Esophagus muscularis mucosa (tissue), 4 donors: ENCODE measurements around the gene NQO1. TPM values are rescaled to one million over a fixed set of nuclear protein-coding genes. Genes with fewer than 3 reads are reported as not detected.

Experiments used
- DNase-seq: peaks from one replicate; pipeline ENCODE4 v3.0.0-alpha.2; 2017; ENCODE audit errors: extremely low spot score
- H3K27ac ChIP-seq, 4 donors: fragments of 200-600 bp; sonication (generic); replicated peaks in 1 of 4; 1 replicate in 3 of 4; 2 replicates in 1 of 4; pipeline ENCODE4 v1.5.1; 2016 to 2019; ENCODE audit warnings: mild to moderate bottlenecking in 1 of 4
- H3K27me3 ChIP-seq, 4 donors: fragments of 200-600 bp; sonication (generic); one replicate each; pipeline versions ENCODE4 v1.5.1 to v1.6.0; 2016 to 2019
- H3K36me3 ChIP-seq, 4 donors: fragments of 200-600 bp; sonication (generic); one replicate each; pipeline ENCODE4 v1.5.1; 2016 to 2019
- H3K4me1 ChIP-seq, 4 donors: fragments of 200-600 bp; sonication (generic); one replicate each; pipeline ENCODE4 v1.5.1; 2016 to 2019
- H3K4me3 ChIP-seq, 4 donors: fragments of 200-600 bp; sonication (generic); 1 replicate in 2 of 4; 2 replicates in 2 of 4; pipeline ENCODE4 v1.5.1; 2016 to 2019; ENCODE audit warnings: mild to moderate bottlenecking in 4 of 4, moderate library complexity in 1 of 4
- H3K9me3 ChIP-seq, 4 donors: fragments of 200-600 bp; sonication (generic); 1 replicate in 3 of 4; 2 replicates in 1 of 4; pipeline ENCODE4 v1.5.1; 2016 to 2019
- CTCF ChIP-seq, 3 experiments: fragments of 200-600 bp in 2 of 3; fragments of 450-650 bp in 1 of 3; sonication (generic) in 2 of 3; IDR thresholded peaks; one replicate each; pipeline ENCODE4 v1.5.1; 2017 to 2019; ENCODE audit warnings: antibody characterized with exemption in 3 of 3, mild to moderate bottlenecking in 2 of 3, moderate library complexity in 1 of 3
- EP300 ChIP-seq: sonication (generic); formaldehyde crosslinking; IDR thresholded peaks from one replicate; pipeline ENCODE4 v1.6.1; 2017; ENCODE audit warnings: antibody characterized with exemption
- POLR2A ChIP-seq: fragments of 450-650 bp; IDR thresholded peaks from one replicate; pipeline ENCODE4 v1.6.1; 2017; ENCODE audit warnings: antibody characterized with exemption, moderate library complexity, mild to moderate bottlenecking, low read depth
- POLR2AphosphoS5 ChIP-seq, 2 donors: sonication (generic); formaldehyde crosslinking; IDR thresholded peaks; one replicate each; pipeline ENCODE4 v1.6.1; 2017; ENCODE audit warnings: antibody characterized with exemption in 2 of 2
- WGBS: methylation state at CpG from one replicate; pipeline ENCODE4 v1.1.5; 2018; 5-methylcytosine and 5-hydroxymethylcytosine counted together
- intact Hi-C: fragments of 100-400 bp; cut with DNase I; formaldehyde crosslinking; loops from one replicate; pipeline ENCODE4 v1.15.1; 2023
- total RNA-seq, 4 donors: library from RNA; depleted of rRNA; stranded (reverse); fragments of >200 nt; gene quantifications; one replicate each; pipeline versions ENCODE4 v1.1.0 to v1.2.1, GENCODE V29; 2016

Gene NQO1
- total RNA-seq, 4 donors from 2014 or later, result 54.5 to 114 (median 96.3) TPM

GRCh38 chr16:69669577-69669976, 56.8 kb downstream of the NQO1 start:
- intact Hi-C loops, result no loop called here
- H3K9me3 ChIP-seq, result no peaks in the 10 kb centered on the region
- H3K36me3 ChIP-seq, result peaks cover 14 to 61% (median 43%) of the 10 kb centered on the region in 4 donors
- WGBS, result 90% methylated on average over 1 of the region's 1 CpG
- DNase-seq, result no peak
- TF ChIP-seq CTCF (IDR thresholded peaks at IDR 0.05) (no peak), EP300 (no peak), POLR2AphosphoS5 (IDR thresholded peaks at IDR 0.05) (no peak), POLR2A (no peak)
- peaks cover 0 to 14% (median 9%) of the 10 kb centered on the region in 4 donors for H3K4me1 ChIP-seq
- no peak overlapping the region for H3K4me3 ChIP-seq
- H3K27ac ChIP-seq, result no peak overlapping the region
- no peaks in the 10 kb centered on the region for H3K27me3 ChIP-seq

- no peak for DNase-seq
- no peak for TF ChIP-seq EP300
- TF ChIP-seq POLR2AphosphoS5 (IDR thresholded peaks at IDR 0.05), result no peak
- peaks cover 32 to 53% (median 40%) of the 10 kb centered on the region in 4 donors for H3K36me3 ChIP-seq
Measured at GRCh38 chr16:69663846-69664245, 62.5 kb downstream of the NQO1 start.

GRCh38 chr16:69662901-69663300, 63.5 kb downstream of the NQO1 start:
- Histone ChIP-seq H3K27ac (no peak overlapping the region), H3K9me3 (no peaks in the 10 kb centered on the region), H3K36me3 (peaks cover 29 to 55% (median 44%) of the 10 kb centered on the region in 4 donors), H3K4me3 (no peak overlapping the region), H3K27me3 (no peaks in the 10 kb centered on the region), H3K4me1 (no peaks in the 10 kb centered on the region)
- no peak for DNase-seq
- no peak for TF ChIP-seq CTCF (IDR thresholded peaks at IDR 0.05)
- no peak for TF ChIP-seq EP300
- no peak for TF ChIP-seq POLR2A
- no peak for TF ChIP-seq POLR2AphosphoS5 (IDR thresholded peaks at IDR 0.05)
- 81% methylated on average over 1 of the region's 1 CpG for WGBS
- intact Hi-C loops, result no loop called here

More at GRCh38 chr16:69663846-69664245, 62.5 kb downstream of the NQO1 start:
- H3K9me3 ChIP-seq, result no peaks in the 10 kb centered on the region
- H3K27me3 ChIP-seq, result no peaks in the 10 kb centered on the region
- H3K4me1 ChIP-seq, result no peaks in the 10 kb centered on the region
- H3K27ac ChIP-seq, result no peak overlapping the region
- no peak overlapping the region for H3K4me3 ChIP-seq
- intact Hi-C loops, result no loop called here

- WGBS, result 96% methylated on average over 4 of the region's 4 CpGs
- peaks cover 50 to 80% (median 65%) of the 10 kb centered on the region in 4 donors for H3K36me3 ChIP-seq
- no peak overlapping the region for H3K4me3 ChIP-seq
- intact Hi-C loops, result no loop called here
- no peak for TF ChIP-seq POLR2AphosphoS5 (IDR thresholded peaks at IDR 0.05)
- TF ChIP-seq CTCF (IDR thresholded peaks at IDR 0.05), result no peak
- no peak for TF ChIP-seq POLR2A
- TF ChIP-seq EP300, result no peak
- no peaks in the 10 kb centered on the region for H3K9me3 ChIP-seq
- no peaks in the 10 kb centered on the region for H3K27me3 ChIP-seq
- H3K4me1 ChIP-seq, result no peaks in the 10 kb centered on the region
- H3K27ac ChIP-seq, result no peak overlapping the region
- DNase-seq, result no peak
Measured at GRCh38 chr16:69660166-69660565, 66.2 kb downstream of the NQO1 start.

Other genes with a start within 250 kb of the NQO1 start
- gene NFAT5, start 160.6 kb downstream of the NQO1 start, total RNA-seq, result 10 to 100 TPM; 47.1 to 68.4 (median 59.6) TPM
- 10 to 100 TPM; 22.4 to 39.2 (median 30.3) TPM for gene NOB1, start 28.4 kb upstream of the NQO1 start, total RNA-seq
- 10 to 100 TPM; 21.9 to 32.8 (median 27.8) TPM for gene WWP2, start 35.8 kb upstream of the NQO1 start, total RNA-seq
- gene CLEC18A, start 224.8 kb upstream of the NQO1 start, total RNA-seq, result under 1 TPM in 3 of 4 donors, not detected in 1; 0.19 to 0.50 (median 0.46) TPM